ENCODE measurements around the gene LCLAT1. TPM values are rescaled to one million over a fixed set of nuclear protein-coding genes. Genes with fewer than 3 reads are reported as not detected.

Gene LCLAT1
- total RNA-seq, 1 experiment from 2014 or later, result 36.0 TPM

DNA sequence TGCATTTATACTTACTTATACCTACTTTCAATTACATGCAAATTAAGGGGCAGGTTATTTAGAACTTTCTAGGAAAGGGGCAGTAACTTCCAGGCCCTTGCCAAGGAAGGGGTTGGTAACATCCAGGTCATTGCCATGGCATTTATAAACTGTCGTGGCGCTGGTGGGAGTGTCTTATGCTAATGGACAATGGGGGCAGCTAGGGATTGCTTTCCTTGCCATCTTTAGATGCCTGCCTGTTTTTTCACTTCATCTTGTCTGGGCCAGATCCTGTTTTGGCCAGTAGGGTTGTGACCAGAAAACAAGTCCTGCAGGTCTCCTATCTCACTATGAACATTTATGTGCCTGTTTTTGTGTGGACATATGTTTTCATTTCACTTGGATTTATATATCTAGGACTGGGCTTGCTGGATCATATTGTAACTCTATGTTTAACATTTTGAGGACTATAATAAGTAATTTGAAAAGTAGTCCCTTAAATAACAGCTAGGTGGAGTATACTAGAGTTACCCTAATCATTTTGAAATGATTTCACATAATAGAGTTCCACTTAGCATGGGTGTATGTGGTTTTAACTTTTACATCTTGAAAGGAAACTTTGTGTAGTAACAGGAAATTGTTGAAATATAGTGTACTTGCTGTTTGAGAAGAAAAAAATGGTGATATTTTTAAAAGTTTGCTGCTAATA lies 56.1 kb downstream of the LCLAT1 start:
- BruUV-seq (replicated peaks), result no TSS peak
- peaks cover 19% of the 10 kb centered on the region for H3K9me3 ChIP-seq (ENCODE audit: control insufficient read depth, insufficient read depth, low read depth, low read length)
- ChIA-PET POLR2A (no interaction called here), CTCF (no interaction called here)
- DNase-seq (ENCODE audit: low read depth, low spot score) (no peak), ATAC-seq (no peak)
- H3K27me3 ChIP-seq (ENCODE audit: control insufficient read depth, insufficient read depth, low read length), result no peaks in the 10 kb centered on the region
- in situ Hi-C loops (cut with HindIII; ENCODE audit: low pct_unique_long_range_greater_than_20kb, low sequenced_read_pairs) (no loop called here), intact Hi-C loops (cut with micrococcal nuclease; ENCODE audit: unreplicated experiment) (no loop called here)
- TF ChIP-seq POLR2AphosphoS5 (IDR thresholded peaks at IDR 0.05; ENCODE audit: low read depth, low read length), result no peak
- TF ChIP-seq, protein P1, sequence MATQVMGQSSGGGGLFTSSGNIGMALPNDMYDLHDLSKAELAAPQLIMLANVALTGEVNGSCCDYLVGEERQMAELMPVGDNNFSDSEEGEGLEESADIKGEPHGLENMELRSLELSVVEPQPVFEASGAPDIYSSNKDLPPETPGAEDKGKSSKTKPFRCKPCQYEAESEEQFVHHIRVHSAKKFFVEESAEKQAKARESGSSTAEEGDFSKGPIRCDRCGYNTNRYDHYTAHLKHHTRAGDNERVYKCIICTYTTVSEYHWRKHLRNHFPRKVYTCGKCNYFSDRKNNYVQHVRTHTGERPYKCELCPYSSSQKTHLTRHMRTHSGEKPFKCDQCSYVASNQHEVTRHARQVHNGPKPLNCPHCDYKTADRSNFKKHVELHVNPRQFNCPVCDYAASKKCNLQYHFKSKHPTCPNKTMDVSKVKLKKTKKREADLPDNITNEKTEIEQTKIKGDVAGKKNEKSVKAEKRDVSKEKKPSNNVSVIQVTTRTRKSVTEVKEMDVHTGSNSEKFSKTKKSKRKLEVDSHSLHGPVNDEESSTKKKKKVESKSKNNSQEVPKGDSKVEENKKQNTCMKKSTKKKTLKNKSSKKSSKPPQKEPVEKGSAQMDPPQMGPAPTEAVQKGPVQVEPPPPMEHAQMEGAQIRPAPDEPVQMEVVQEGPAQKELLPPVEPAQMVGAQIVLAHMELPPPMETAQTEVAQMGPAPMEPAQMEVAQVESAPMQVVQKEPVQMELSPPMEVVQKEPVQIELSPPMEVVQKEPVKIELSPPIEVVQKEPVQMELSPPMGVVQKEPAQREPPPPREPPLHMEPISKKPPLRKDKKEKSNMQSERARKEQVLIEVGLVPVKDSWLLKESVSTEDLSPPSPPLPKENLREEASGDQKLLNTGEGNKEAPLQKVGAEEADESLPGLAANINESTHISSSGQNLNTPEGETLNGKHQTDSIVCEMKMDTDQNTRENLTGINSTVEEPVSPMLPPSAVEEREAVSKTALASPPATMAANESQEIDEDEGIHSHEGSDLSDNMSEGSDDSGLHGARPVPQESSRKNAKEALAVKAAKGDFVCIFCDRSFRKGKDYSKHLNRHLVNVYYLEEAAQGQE (IDR thresholded peaks at IDR 0.05; ENCODE audit: insufficient read depth in 1 of 2, low read depth in 2 of 2, low read length in 1 of 2), result no peak
- H3K4me1 ChIP-seq (ENCODE audit: control insufficient read depth, insufficient read depth, low read length), result no peaks in the 10 kb centered on the region
- no peak overlapping the region for H3K27ac ChIP-seq (ENCODE audit: low read length)
- no peaks in the 10 kb centered on the region; the same call in 1 of the 2 replicates for H3K36me3 ChIP-seq (ENCODE audit: control insufficient read depth, insufficient read depth, low read length)
- no peak overlapping the region for H3K4me3 ChIP-seq (ENCODE audit: low read depth in 2 of 2, low read length in 2 of 2)

DNA sequence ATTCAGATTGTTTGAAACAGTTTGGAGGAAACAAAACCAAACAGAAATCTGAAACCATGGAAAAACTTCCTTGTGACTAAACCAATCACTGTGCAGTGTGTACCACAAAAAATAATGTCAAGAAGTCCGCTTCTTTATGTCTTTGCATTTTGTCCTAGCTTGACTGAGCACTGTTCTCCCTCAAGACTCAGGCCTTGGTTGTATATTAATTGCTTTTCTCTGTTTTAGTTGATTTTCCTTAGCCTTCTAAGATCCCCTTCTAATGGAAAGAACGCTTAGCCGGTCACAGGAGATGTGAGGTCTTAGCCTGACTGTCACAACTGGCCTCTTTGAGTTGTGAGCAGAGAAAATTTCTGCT lies 56.6 kb downstream of the LCLAT1 start:
- no peaks in the 10 kb centered on the region for H3K4me1 ChIP-seq (ENCODE audit: control insufficient read depth, insufficient read depth, low read length)
- in situ Hi-C loops (cut with HindIII; ENCODE audit: low pct_unique_long_range_greater_than_20kb, low sequenced_read_pairs) (no loop called here), intact Hi-C loops (cut with micrococcal nuclease; ENCODE audit: unreplicated experiment) (no loop called here)
- DNase-seq (ENCODE audit: low read depth, low spot score), result no peak
- TF ChIP-seq, protein P1 (IDR thresholded peaks at IDR 0.05; ENCODE audit: insufficient read depth in 1 of 2, low read depth in 2 of 2, low read length in 1 of 2), result no peak
- TF ChIP-seq POLR2AphosphoS5 (IDR thresholded peaks at IDR 0.05; ENCODE audit: low read depth, low read length) (no peak), TCF7L2 (IDR thresholded peaks at IDR 0.05; ENCODE audit: low read depth, low read length) (no peak), SIN3A (IDR thresholded peaks at IDR 0.05; ENCODE audit: borderline replicate concordance, insufficient read depth, low read depth, low read length) (no peak)
- TF ChIP-seq, protein P2, sequence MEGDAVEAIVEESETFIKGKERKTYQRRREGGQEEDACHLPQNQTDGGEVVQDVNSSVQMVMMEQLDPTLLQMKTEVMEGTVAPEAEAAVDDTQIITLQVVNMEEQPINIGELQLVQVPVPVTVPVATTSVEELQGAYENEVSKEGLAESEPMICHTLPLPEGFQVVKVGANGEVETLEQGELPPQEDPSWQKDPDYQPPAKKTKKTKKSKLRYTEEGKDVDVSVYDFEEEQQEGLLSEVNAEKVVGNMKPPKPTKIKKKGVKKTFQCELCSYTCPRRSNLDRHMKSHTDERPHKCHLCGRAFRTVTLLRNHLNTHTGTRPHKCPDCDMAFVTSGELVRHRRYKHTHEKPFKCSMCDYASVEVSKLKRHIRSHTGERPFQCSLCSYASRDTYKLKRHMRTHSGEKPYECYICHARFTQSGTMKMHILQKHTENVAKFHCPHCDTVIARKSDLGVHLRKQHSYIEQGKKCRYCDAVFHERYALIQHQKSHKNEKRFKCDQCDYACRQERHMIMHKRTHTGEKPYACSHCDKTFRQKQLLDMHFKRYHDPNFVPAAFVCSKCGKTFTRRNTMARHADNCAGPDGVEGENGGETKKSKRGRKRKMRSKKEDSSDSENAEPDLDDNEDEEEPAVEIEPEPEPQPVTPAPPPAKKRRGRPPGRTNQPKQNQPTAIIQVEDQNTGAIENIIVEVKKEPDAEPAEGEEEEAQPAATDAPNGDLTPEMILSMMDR (IDR thresholded peaks at IDR 0.05), result no peak
- peaks cover 14% of the 10 kb centered on the region for H3K9me3 ChIP-seq (ENCODE audit: control insufficient read depth, insufficient read depth, low read depth, low read length)
- no peak overlapping the region for H3K27ac ChIP-seq (ENCODE audit: low read length)
- H3K27me3 ChIP-seq (ENCODE audit: control insufficient read depth, insufficient read depth, low read length), result no peaks in the 10 kb centered on the region
- H3K36me3 ChIP-seq (ENCODE audit: control insufficient read depth, insufficient read depth, low read length), result no peaks in the 10 kb centered on the region; the same call in 1 of the 2 replicates
- BruUV-seq (replicated peaks), result no TSS peak
- POLR2A ChIA-PET, result no interaction called here
- no peak overlapping the region for H3K4me3 ChIP-seq (ENCODE audit: low read depth in 2 of 2, low read length in 2 of 2)
- CTCF ChIA-PET, result no interaction called here
- no peak for ATAC-seq
